Loucy (cell line): Measurements from ENCODE around the gene MYPN.

Source experiments
- H2AFZ ChIP-seq: fragments of 200-600 bp; sonication (generic); 2 replicates; pipeline ENCODE4 v1.6.0; 2016; ENCODE audit warnings: antibody characterized with exemption, mild to moderate bottlenecking, low read length, moderate library complexity
- H3F3A ChIP-seq: fragments of 200-600 bp; 2 replicates; pipeline ENCODE4 v1.6.0; 2016; ENCODE audit warnings: antibody characterized with exemption, low read depth, mild to moderate bottlenecking
- H3K27me3 ChIP-seq: fragments of 200-600 bp; sonication (generic); 2 replicates; pipeline ENCODE4 v1.6.1; 2014; ENCODE audit warnings: low read length, mild to moderate bottlenecking; ENCODE audit not compliant: insufficient read depth, poor library complexity, severe bottlenecking
- H3K36me3 ChIP-seq: fragments of 200-600 bp; sonication (generic); 2 replicates; pipeline ENCODE4 v1.6.1; 2016; ENCODE audit warnings: low read length; ENCODE audit not compliant: insufficient read depth
- H3K4me1 ChIP-seq: fragments of 200-600 bp; sonication (generic); 2 replicates; pipeline ENCODE4 v1.5.1; 2014; ENCODE audit warnings: low read length, mild to moderate bottlenecking; ENCODE audit not compliant: insufficient read depth, poor library complexity, severe bottlenecking
- H3K4me2 ChIP-seq: fragments of 200-600 bp; sonication (generic); 2 replicates; pipeline ENCODE4 v1.6.0; 2014; ENCODE audit warnings: antibody characterized with exemption, low read length, low read depth, mild to moderate bottlenecking; ENCODE audit not compliant: poor library complexity, severe bottlenecking
- H3K4me3 ChIP-seq: fragments of 200-600 bp; sonication (generic); 2 replicates; pipeline ENCODE4 v1.5.1; 2014; ENCODE audit warnings: low read length, mild to moderate bottlenecking, mixed read lengths; ENCODE audit not compliant: poor library complexity, severe bottlenecking
- H3K79me2 ChIP-seq: fragments of 200-600 bp; sonication (generic); 2 replicates; pipeline ENCODE4 v1.6.1; 2014; ENCODE audit warnings: low read length; ENCODE audit not compliant: insufficient read depth
- H3K9ac ChIP-seq: fragments of 200-600 bp; sonication (generic); 2 replicates; pipeline ENCODE4 v1.6.0; 2014; ENCODE audit warnings: mild to moderate bottlenecking, low read depth, low read length, moderate library complexity; ENCODE audit not compliant: poor library complexity, severe bottlenecking
- H3K9me2 ChIP-seq: fragments of 200-600 bp; sonication (generic); replicated peaks from 2 replicates; pipeline ENCODE4 v1.6.1; 2016; ENCODE audit warnings: low read depth, low read length, mixed read lengths
- H3K9me3 ChIP-seq: fragments of 200-600 bp; sonication (generic); 2 replicates; pipeline ENCODE4 v1.6.1; 2014; ENCODE audit warnings: mild to moderate bottlenecking, antibody characterized with exemption, low read length, low read depth; ENCODE audit not compliant: insufficient read depth
- H4K20me1 ChIP-seq: fragments of 200-600 bp; sonication (generic); 2 replicates; pipeline ENCODE4 v1.6.0; 2014; ENCODE audit warnings: antibody characterized with exemption, low read length, mild to moderate bottlenecking; ENCODE audit not compliant: insufficient read depth, poor library complexity, severe bottlenecking
- EZH2phosphoT487 ChIP-seq: fragments of 200-600 bp; IDR thresholded peaks from 2 replicates; pipeline ENCODE4 v1.6.1; 2018; ENCODE audit warnings: antibody characterized with exemption, mild to moderate bottlenecking, moderate library complexity, borderline replicate concordance
- TF ChIP-seq, protein P1 (sequence below): fragments of 200-600 bp; sonication (generic); conservative IDR thresholded peaks from 2 replicates; pipeline ENCODE4 v1.5.1; 2014; ENCODE audit warnings: mild to moderate bottlenecking, antibody characterized with exemption, low read length

Gene MYPN

DNA sequence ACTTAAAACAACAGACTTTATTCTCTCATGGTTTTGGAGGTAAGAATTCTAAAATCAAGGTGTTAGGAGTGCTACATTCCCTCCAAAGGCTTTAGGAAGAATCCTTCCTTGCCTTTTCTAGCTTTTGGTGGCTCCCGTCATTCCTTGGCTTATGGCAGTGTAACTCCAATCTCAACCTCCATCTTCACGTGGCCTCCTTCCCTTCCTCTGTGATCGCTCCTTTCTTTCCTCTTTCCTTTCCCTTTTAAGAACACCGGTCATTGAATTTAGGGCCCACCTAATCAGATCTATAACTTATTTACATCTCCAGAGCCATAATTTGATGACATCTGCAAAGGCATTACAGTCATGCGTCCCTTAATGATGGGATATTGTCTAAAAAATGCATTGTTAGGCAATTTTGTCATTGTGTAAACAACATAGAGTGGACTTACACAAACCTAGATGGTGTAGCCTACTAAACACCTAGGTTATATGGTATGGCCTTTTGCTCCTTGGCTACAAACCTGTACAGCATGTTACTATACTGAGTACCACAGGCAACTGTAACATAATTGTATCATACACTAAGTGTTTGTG is 28.3 kb upstream of the MYPN start:
- no peak overlapping the region for H3K4me3 ChIP-seq
- no peak overlapping the region for H3K9ac ChIP-seq
- no peaks in the 10 kb centered on the region for H3K4me1 ChIP-seq
- H2AFZ ChIP-seq = peak overlapping the region; percentile 54; the same call in 1 of the 2 replicates
- no peak overlapping the region for H3K4me2 ChIP-seq
- no peaks in the 10 kb centered on the region for H4K20me1 ChIP-seq
- H3K36me3 ChIP-seq = no peaks in the 10 kb centered on the region
- H3K79me2 ChIP-seq = no peaks in the 10 kb centered on the region
- no peaks in the 10 kb centered on the region for H3K9me3 ChIP-seq
- no peaks in the 10 kb centered on the region for H3K9me2 ChIP-seq
- TF ChIP-seq, protein P1, sequence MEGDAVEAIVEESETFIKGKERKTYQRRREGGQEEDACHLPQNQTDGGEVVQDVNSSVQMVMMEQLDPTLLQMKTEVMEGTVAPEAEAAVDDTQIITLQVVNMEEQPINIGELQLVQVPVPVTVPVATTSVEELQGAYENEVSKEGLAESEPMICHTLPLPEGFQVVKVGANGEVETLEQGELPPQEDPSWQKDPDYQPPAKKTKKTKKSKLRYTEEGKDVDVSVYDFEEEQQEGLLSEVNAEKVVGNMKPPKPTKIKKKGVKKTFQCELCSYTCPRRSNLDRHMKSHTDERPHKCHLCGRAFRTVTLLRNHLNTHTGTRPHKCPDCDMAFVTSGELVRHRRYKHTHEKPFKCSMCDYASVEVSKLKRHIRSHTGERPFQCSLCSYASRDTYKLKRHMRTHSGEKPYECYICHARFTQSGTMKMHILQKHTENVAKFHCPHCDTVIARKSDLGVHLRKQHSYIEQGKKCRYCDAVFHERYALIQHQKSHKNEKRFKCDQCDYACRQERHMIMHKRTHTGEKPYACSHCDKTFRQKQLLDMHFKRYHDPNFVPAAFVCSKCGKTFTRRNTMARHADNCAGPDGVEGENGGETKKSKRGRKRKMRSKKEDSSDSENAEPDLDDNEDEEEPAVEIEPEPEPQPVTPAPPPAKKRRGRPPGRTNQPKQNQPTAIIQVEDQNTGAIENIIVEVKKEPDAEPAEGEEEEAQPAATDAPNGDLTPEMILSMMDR = no peak
- no peak for TF ChIP-seq EZH2phosphoT487
- H3K27me3 ChIP-seq = no peaks in the 10 kb centered on the region
- H3F3A ChIP-seq = no peaks in the 10 kb centered on the region

DNA sequence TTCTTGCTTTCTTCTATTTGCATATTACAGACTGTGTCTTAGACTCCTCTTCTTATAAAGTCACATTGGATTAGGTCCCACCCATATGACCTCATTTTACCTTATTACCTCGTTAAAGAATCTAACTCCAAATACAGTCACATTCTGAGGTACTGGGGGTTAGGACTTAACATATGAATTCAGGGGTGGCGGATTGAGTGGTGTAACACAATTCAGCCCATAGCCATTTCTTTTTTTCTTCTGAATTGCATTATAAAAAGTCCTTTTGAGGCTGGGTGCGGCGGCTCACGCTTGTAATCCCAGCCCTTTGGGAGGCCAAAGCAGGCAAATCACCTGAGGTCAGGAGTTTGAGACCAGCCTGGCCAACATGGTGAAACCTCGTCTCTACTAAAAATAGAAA is 27.4 kb upstream of the MYPN start:
- H2AFZ ChIP-seq = no peak overlapping the region

DNA sequence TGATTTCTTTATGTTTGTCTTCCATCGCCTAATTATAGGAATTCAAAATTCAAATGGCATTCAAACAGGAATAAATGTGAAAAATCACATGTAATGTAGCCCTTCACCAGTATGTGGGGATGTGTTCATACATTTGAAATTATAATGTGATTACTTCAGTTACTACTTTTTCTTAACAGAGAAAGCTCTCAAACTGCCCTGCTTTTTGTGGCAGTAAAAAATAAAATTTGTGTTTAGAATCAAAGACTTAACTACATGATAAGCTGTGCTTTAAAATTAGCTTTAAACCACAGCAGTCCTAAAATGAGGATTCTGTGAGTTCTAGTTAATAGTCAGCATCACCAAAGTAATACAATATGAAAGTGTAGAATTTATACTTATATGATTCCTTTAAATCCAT is 26.4 kb upstream of the MYPN start:
- Histone ChIP-seq H3K9ac (no peak overlapping the region), H4K20me1 (no peaks in the 10 kb centered on the region), H3K4me2 (no peak overlapping the region), H3K9me2 (no peaks in the 10 kb centered on the region), H3K9me3 (no peaks in the 10 kb centered on the region), H3F3A (no peaks in the 10 kb centered on the region), H3K4me3 (no peak overlapping the region), H3K79me2 (no peaks in the 10 kb centered on the region), H2AFZ (peak overlapping the region; percentile 48; the same call in 1 of the 2 replicates), H3K27me3 (no peaks in the 10 kb centered on the region), H3K4me1 (no peaks in the 10 kb centered on the region), H3K36me3 (no peaks in the 10 kb centered on the region)
- TF ChIP-seq, protein P1 = peak; percentile 60
- no peak for TF ChIP-seq EZH2phosphoT487

More for the DNA sequence above, 27.4 kb upstream of the MYPN start:
- TF ChIP-seq, protein P1 = no peak
- no peak for TF ChIP-seq EZH2phosphoT487
- H3K9ac ChIP-seq = no peak overlapping the region
- no peaks in the 10 kb centered on the region for H3K27me3 ChIP-seq
- no peaks in the 10 kb centered on the region for H3K4me1 ChIP-seq
- no peaks in the 10 kb centered on the region for H3K79me2 ChIP-seq
- H4K20me1 ChIP-seq = no peaks in the 10 kb centered on the region
- no peak overlapping the region for H3K4me2 ChIP-seq
- H3K9me2 ChIP-seq = no peaks in the 10 kb centered on the region
- H3K36me3 ChIP-seq = no peaks in the 10 kb centered on the region
- no peaks in the 10 kb centered on the region for H3K9me3 ChIP-seq
- no peaks in the 10 kb centered on the region for H3F3A ChIP-seq
- H3K4me3 ChIP-seq = no peak overlapping the region
